ENCODE data around the gene ZNF44.

DNA sequence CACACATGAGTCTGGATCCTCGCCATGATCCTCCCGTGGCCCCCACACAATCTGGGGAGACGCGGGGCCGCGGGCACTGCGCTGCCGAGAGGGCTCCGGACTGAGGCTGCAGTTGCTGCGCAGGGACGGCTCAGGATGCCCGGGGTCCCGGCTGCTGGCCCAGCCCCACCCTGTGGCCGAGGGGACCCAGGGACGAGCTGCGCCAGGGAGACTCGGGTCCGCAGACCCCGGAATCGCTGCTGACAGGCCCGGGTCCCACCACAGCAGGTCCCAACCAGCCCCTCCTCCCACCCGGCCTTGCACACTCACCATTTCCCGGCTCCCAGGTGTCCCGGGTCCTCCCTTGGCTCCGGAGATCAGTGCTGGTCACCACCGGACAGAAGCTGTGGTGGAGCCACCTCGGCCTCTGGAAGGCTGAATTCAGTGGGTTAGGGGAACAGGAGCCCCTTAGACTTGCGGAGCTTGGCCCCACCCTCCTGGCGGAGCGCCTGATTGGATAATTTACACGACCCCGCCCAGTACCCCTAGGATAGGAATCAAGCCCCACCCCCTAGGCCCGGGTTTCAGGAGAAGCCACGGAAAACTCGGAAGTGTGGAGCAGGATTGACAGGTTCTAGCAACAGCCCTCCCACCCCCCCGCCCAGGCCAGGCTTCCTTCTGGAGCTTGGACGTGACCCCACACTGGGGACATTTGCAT, 57.4 kb downstream of the ZNF44 start:
- TF ChIP-seq, protein P1, sequence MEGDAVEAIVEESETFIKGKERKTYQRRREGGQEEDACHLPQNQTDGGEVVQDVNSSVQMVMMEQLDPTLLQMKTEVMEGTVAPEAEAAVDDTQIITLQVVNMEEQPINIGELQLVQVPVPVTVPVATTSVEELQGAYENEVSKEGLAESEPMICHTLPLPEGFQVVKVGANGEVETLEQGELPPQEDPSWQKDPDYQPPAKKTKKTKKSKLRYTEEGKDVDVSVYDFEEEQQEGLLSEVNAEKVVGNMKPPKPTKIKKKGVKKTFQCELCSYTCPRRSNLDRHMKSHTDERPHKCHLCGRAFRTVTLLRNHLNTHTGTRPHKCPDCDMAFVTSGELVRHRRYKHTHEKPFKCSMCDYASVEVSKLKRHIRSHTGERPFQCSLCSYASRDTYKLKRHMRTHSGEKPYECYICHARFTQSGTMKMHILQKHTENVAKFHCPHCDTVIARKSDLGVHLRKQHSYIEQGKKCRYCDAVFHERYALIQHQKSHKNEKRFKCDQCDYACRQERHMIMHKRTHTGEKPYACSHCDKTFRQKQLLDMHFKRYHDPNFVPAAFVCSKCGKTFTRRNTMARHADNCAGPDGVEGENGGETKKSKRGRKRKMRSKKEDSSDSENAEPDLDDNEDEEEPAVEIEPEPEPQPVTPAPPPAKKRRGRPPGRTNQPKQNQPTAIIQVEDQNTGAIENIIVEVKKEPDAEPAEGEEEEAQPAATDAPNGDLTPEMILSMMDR (conservative IDR thresholded peaks at IDR 0.05; ENCODE audit: low read depth, low read length): no peak
- no peak for TF ChIP-seq EZH2 (IDR thresholded peaks at IDR 0.05; ENCODE audit: borderline replicate concordance, low read depth, low read length, poor library complexity, severe bottlenecking)

Measured in A673 (cell line).